Measurements from ENCODE around the gene ARHGEF28. TPM values are rescaled to one million over a fixed set of nuclear protein-coding genes. Genes with fewer than 3 reads are reported as not detected.
A peak's percentile ranks its signal among the peaks of the same experiment; 100 is the strongest.

The ARHGEF28 gene
- total RNA-seq, 2 experiments from 2014 or later: not detected

DNA sequence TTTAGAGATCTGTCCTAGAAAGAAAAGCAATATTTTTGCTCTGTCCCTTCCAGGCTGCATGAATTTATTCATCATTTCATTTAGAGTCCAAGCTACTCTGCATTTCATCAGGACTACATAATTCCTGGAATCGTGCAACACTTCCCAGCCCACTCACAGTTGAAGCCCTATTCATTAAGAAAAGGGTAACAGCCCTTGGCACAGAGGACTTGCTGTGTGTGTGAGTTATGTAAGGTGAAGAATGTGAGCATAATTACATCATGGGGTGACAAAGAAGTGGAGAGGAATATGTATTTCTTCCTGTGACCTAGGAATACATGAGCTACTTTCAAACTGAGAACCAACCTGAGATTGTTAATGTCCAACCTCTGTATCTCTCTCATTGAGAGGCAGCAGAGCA lies 317.4 kb downstream of the ARHGEF28 start:
- H3K4me1 Mint-ChIP-seq: no peaks in the 10 kb centered on the region
- ChIA-PET POLR2A (no interaction called here), CTCF (interaction anchor here (0.7 kb wide), 2 partner anchors 23 to 48 kb away, joined by 3 read pairs; no protein-coding TSS in a partner anchor)
- H3K27me3 Mint-ChIP-seq: peaks cover 4% of the 10 kb centered on the region
- no peaks in the 10 kb centered on the region for H3K9me3 Mint-ChIP-seq
- H3K4me3 Mint-ChIP-seq: no peak overlapping the region
- H3K27ac Mint-ChIP-seq: no peak overlapping the region
- no peaks in the 10 kb centered on the region for H3K36me3 Mint-ChIP-seq (ENCODE audit: low read depth)
- DNase-seq: no peak

DNA sequence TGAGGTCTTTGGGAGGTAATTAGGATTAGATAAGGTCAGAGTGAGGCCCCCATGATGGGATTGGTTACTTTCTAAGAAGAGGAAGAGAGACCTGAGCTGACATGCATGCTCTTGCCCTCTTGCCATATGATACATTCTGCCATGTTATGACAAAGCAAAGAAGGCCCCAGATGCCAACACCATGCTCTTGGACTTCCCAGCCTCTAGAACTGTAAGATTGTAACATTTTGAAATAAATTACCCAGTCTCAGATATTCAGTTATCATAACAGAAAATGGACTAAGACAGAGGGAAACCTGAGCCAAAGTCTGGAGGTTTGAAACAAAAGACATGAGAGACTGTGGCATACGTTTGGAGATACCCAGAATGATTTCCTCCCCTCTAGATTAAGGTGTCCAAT lies 318.6 kb downstream of the ARHGEF28 start:
- H3K27me3 Mint-ChIP-seq: peaks cover 7% of the 10 kb centered on the region
- no peak for DNase-seq
- CTCF ChIA-PET: no interaction called here
- H3K4me1 Mint-ChIP-seq: no peaks in the 10 kb centered on the region
- H3K4me3 Mint-ChIP-seq: no peak overlapping the region
- H3K27ac Mint-ChIP-seq: no peak overlapping the region
- no peaks in the 10 kb centered on the region for H3K9me3 Mint-ChIP-seq
- no peaks in the 10 kb centered on the region for H3K36me3 Mint-ChIP-seq (ENCODE audit: low read depth)
- POLR2A ChIA-PET: no interaction called here

GRCh38 chr5:73945505-73945904 lies 319.5 kb downstream of the ARHGEF28 start:
- H3K9me3 Mint-ChIP-seq: no peaks in the 10 kb centered on the region
- POLR2A ChIA-PET: no interaction called here
- peak; percentile 22 for DNase-seq
- no peak overlapping the region for H3K4me3 Mint-ChIP-seq
- CTCF ChIA-PET: no interaction called here
- H3K27ac Mint-ChIP-seq: no peak overlapping the region
- H3K36me3 Mint-ChIP-seq (ENCODE audit: low read depth): no peaks in the 10 kb centered on the region
- peaks cover 10% of the 10 kb centered on the region for H3K27me3 Mint-ChIP-seq
- no peaks in the 10 kb centered on the region for H3K4me1 Mint-ChIP-seq

DNA sequence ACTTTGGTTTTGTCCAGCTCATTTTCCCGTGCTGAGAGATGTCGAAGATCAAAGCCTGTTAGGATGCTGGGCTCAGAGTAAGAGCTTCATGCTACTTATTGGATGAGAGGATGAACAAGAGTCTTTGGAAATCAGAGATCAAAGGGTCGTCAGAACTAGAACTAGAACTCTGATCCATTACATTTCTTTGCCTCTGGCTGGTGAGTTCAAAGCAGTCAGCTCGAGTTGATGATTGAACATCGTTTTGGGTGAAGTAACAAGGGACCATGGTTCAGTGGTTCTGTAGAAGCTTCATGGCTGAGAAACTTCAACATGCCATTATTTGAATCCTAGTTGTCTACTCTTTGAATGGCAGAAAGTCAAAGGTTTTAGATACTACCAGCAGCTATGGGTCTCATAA lies 320.3 kb downstream of the ARHGEF28 start:
- ChIA-PET CTCF (interaction anchor here (1.2 kb wide), 1 partner anchor 11 kb away, joined by 3 read pairs; no protein-coding TSS in a partner anchor), POLR2A (no interaction called here)
- Mint-ChIP-seq H3K4me1 (no peaks in the 10 kb centered on the region), H3K27ac (no peak overlapping the region), H3K4me3 (no peak overlapping the region), H3K36me3 (ENCODE audit: low read depth) (no peaks in the 10 kb centered on the region), H3K9me3 (no peaks in the 10 kb centered on the region), H3K27me3 (peaks cover 10% of the 10 kb centered on the region)
- DNase-seq: no peak

GRCh38 chr5:73946919-73947602 lies 321.1 kb downstream of the ARHGEF28 start:
- ChIA-PET CTCF (interaction anchor here (0.6 to 1.2 kb wide), 2 partner anchors 11 to 128 kb away, joined by 3 read pairs; no protein-coding TSS in a partner anchor), POLR2A (interaction anchor here (0.7 kb wide), 1 partner anchor 1101 kb away, joined by 8 read pairs; no protein-coding TSS in a partner anchor)
- H3K4me1 Mint-ChIP-seq: no peaks in the 10 kb centered on the region
- no peak overlapping the region for H3K4me3 Mint-ChIP-seq
- DNase-seq: no peak
- H3K27me3 Mint-ChIP-seq: peaks cover 10% of the 10 kb centered on the region
- H3K9me3 Mint-ChIP-seq: no peaks in the 10 kb centered on the region
- H3K36me3 Mint-ChIP-seq (ENCODE audit: low read depth): no peaks in the 10 kb centered on the region
- no peak overlapping the region for H3K27ac Mint-ChIP-seq

DNA sequence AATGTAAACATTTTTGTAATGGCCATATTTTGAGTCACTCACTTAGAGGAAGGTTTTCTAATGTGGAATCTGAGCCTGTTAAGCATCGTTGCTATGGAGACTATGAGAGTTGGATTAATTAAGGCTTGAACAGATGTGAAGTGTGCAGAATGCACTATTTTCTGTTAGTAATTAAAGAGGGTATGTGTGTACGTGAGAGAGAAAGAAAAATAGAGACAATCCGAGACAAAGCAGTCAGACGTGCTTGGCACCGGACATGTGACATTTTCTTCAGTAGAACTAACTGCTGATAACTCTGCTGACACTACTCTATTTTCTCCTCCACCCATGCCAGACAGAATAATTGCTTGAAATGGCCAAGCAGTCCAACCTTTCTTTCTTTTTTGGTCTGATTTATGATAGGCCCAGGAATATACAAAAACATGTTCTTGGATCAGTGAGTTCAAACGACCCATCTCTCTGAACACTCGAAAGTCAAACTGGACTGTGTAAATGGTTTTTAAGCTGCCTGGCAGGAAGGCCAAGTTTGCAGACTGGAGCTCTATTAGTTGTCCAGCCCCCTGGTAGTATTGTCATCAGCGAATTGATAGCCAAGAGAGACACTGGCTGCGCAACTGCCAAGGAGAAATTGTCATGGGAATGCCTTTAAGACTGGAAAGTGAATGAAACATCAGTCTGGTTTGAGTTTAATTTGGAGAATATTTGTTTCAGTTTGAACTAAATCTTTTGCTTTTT lies 322.1 kb downstream of the ARHGEF28 start:
- ChIA-PET CTCF (interaction anchor here (0.6 kb wide), 1 partner anchor 129 kb away, joined by 3 read pairs; no protein-coding TSS in a partner anchor), POLR2A (no interaction called here)
- no peak for DNase-seq
- H3K36me3 Mint-ChIP-seq (ENCODE audit: low read depth): no peaks in the 10 kb centered on the region
- H3K9me3 Mint-ChIP-seq: no peaks in the 10 kb centered on the region
- H3K4me1 Mint-ChIP-seq: no peaks in the 10 kb centered on the region
- peaks cover 10% of the 10 kb centered on the region for H3K27me3 Mint-ChIP-seq
- H3K27ac Mint-ChIP-seq: no peak overlapping the region
- no peak overlapping the region for H3K4me3 Mint-ChIP-seq

GRCh38 chr5:73948720-73949119 lies 322.7 kb downstream of the ARHGEF28 start:
- H3K27me3 Mint-ChIP-seq: peaks cover 10% of the 10 kb centered on the region
- H3K4me1 Mint-ChIP-seq: no peaks in the 10 kb centered on the region
- H3K36me3 Mint-ChIP-seq (ENCODE audit: low read depth): no peaks in the 10 kb centered on the region
- ChIA-PET CTCF (no interaction called here), POLR2A (no interaction called here)
- H3K9me3 Mint-ChIP-seq: no peaks in the 10 kb centered on the region
- no peak for DNase-seq
- H3K27ac Mint-ChIP-seq: no peak overlapping the region
- no peak overlapping the region for H3K4me3 Mint-ChIP-seq

DNA sequence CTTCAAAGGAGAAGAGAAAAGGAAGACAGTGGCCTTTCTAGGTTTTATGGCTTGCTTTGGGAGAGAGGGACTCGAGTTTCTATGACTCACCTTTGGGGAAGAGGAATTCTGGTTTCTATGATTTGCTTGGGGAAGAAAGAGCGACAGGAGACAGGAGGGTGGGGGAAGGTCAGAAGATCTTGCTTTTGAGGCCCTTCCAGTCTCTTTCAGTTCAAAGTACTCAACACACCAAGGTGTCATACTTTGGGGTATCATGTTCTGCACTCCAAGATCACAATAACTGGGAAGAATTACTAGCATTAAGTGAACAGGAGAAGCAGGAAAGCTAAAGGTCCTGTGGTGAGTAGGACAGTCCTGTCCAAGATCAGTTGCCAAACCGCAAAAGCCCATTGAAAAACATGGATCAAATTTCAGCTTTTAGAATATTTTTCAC lies 324.5 kb downstream of the ARHGEF28 start:
- Mint-ChIP-seq H3K9me3 (no peaks in the 10 kb centered on the region), H3K27ac (no peak overlapping the region), H3K27me3 (peaks cover 10% of the 10 kb centered on the region), H3K4me3 (no peak overlapping the region), H3K4me1 (no peaks in the 10 kb centered on the region), H3K36me3 (ENCODE audit: low read depth) (no peaks in the 10 kb centered on the region)
- DNase-seq: no peak
- CTCF ChIA-PET: no interaction called here
- POLR2A ChIA-PET: no interaction called here

DNA sequence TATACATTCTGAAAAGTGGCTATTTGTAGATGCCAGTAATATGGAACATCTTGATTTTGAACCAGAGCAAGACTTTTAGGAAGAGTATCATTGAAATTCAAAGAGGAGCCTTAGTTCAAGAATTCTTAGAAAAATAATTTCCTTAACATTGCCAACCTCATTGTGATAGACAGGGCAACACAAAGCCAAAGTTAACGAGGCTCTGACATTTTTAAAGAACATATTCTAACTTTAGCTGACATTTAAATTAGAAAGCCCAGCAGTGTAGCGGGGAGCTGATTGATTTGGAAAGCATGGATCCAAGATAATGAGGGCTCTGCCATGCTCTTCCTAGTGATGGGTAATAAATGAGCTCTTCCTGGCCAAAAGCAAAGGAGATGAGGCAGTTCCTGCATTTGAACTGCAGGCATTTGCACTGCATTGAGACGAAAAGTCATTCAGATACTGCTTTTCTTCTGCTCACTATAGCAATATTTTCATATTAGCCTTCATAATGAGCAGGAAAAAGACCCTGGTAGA lies 325.0 kb downstream of the ARHGEF28 start:
- Mint-ChIP-seq H3K4me1 (no peaks in the 10 kb centered on the region), H3K27me3 (peaks cover 10% of the 10 kb centered on the region)

GRCh38 chr5:73952872-73953271 lies 326.9 kb downstream of the ARHGEF28 start:
- Mint-ChIP-seq H3K4me1 (no peaks in the 10 kb centered on the region), H3K27ac (no peak overlapping the region), H3K9me3 (no peaks in the 10 kb centered on the region), H3K27me3 (peaks cover 15% of the 10 kb centered on the region), H3K36me3 (ENCODE audit: low read depth) (no peaks in the 10 kb centered on the region), H3K4me3 (no peak overlapping the region)
- POLR2A ChIA-PET: interaction anchor here (0.7 kb wide), 1 partner anchor 68 kb away, joined by 3 read pairs; no protein-coding TSS in a partner anchor
- CTCF ChIA-PET: no interaction called here
- DNase-seq: no peak

More for the DNA sequence above, 325.0 kb downstream of the ARHGEF28 start:
- ChIA-PET CTCF (no interaction called here), POLR2A (no interaction called here)
- Mint-ChIP-seq H3K9me3 (no peaks in the 10 kb centered on the region), H3K36me3 (ENCODE audit: low read depth) (no peaks in the 10 kb centered on the region), H3K27ac (no peak overlapping the region), H3K4me3 (no peak overlapping the region)
- DNase-seq: no peak

GRCh38 chr5:73954381-73954780 lies 328.4 kb downstream of the ARHGEF28 start:
- H3K36me3 Mint-ChIP-seq (ENCODE audit: low read depth): no peaks in the 10 kb centered on the region
- no peak overlapping the region for H3K4me3 Mint-ChIP-seq
- H3K4me1 Mint-ChIP-seq: no peaks in the 10 kb centered on the region
- H3K9me3 Mint-ChIP-seq: no peaks in the 10 kb centered on the region
- H3K27ac Mint-ChIP-seq: no peak overlapping the region
- CTCF ChIA-PET: no interaction called here
- H3K27me3 Mint-ChIP-seq: peaks cover 10% of the 10 kb centered on the region
- POLR2A ChIA-PET: no interaction called here
- DNase-seq: no peak

GRCh38 chr5:73955271-73955846 lies 329.4 kb downstream of the ARHGEF28 start:
- no peak overlapping the region for H3K4me3 Mint-ChIP-seq
- no peak for DNase-seq
- no peaks in the 10 kb centered on the region for H3K36me3 Mint-ChIP-seq (ENCODE audit: low read depth)
- peaks cover 4% of the 10 kb centered on the region for H3K4me1 Mint-ChIP-seq
- CTCF ChIA-PET: no interaction called here
- POLR2A ChIA-PET: no interaction called here
- H3K9me3 Mint-ChIP-seq: no peaks in the 10 kb centered on the region
- H3K27ac Mint-ChIP-seq: no peak overlapping the region
- peaks cover 9% of the 10 kb centered on the region for H3K27me3 Mint-ChIP-seq

DNA sequence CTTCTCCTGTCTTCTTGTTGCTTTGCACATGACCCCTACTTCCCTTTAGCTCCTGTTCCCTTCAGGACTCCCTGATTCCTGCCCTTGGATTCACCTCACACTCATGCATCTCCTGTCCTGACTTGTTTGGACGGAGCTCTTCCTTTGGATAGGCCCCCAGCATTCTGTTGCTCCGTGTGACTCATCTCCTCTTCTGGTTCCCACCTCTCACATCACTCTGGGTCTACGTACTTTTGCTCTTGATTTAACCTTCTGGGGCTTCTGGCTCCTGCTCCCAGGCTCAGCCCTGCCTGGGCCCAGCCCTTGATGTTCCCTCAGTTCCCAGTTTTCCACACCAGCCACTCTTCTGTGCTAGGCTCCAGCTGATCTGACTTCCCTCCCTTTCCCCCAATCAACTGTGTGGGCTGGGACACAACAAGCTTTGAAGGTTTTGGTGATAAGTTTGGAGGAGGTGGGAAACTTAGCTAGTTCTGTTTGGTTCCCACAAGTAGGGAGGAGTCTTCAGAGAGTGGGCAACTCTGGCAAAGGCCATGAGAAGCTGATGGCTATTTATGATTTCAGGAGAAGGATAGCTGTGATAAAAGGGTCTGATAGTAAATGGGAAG lies 331.5 kb downstream of the ARHGEF28 start:
- no peak for DNase-seq
- POLR2A ChIA-PET: no interaction called here
- CTCF ChIA-PET: interaction anchor here (1.0 kb wide), 1 partner anchor 10 kb away, joined by 3 read pairs; no protein-coding TSS in a partner anchor

More for the DNA sequence above, 331.5 kb downstream of the ARHGEF28 start:
- peaks cover 8% of the 10 kb centered on the region for H3K27me3 Mint-ChIP-seq
- no peak overlapping the region for H3K27ac Mint-ChIP-seq
- H3K36me3 Mint-ChIP-seq (ENCODE audit: low read depth): no peaks in the 10 kb centered on the region
- H3K4me3 Mint-ChIP-seq: no peak overlapping the region
- H3K9me3 Mint-ChIP-seq: peaks cover 2% of the 10 kb centered on the region
- H3K4me1 Mint-ChIP-seq: peaks cover 4% of the 10 kb centered on the region

Measured in activated CD4-positive, alpha-beta T cell treated with anti-CD3 and anti-CD28 coated beads, Interleukin-2, amount 10 ng/mL, durations not matched to agents 7 days and 5 days (primary cell).